Measurements from ENCODE around the gene ANKLE2.

ANKLE2 gene

GRCh38 chr12:132728502-132728901, 33.1 kb downstream of the ANKLE2 start:
- no peaks in the 10 kb centered on the region for H3K27me3 ChIP-seq (ENCODE audit: insufficient read depth, low read length)
- H3K9me3 ChIP-seq (ENCODE audit: insufficient read depth, low read depth, low read length), result peaks cover 6% of the 10 kb centered on the region; the same call in 1 of the 2 replicates
- no peak overlapping the region for H3K4me3 ChIP-seq (ENCODE audit: low read length)
- H3K9ac ChIP-seq (ENCODE audit: low read depth, low read length), result no peak overlapping the region
- 93% methylated on average over 7 of the region's 7 CpGs for WGBS
- no peaks in the 10 kb centered on the region for H3K4me1 ChIP-seq (ENCODE audit: insufficient read depth, low read length)
- no peak overlapping the region for H3K27ac ChIP-seq (ENCODE audit: low read depth, low read length)
- H3K36me3 ChIP-seq (ENCODE audit: insufficient read depth, low read length), result peaks cover 97% of the 10 kb centered on the region

GRCh38 chr12:132727091-132727794, 34.4 kb downstream of the ANKLE2 start:
- Histone ChIP-seq H3K36me3 (ENCODE audit: insufficient read depth, low read length) (peaks cover 95% of the 10 kb centered on the region), H3K9me3 (ENCODE audit: insufficient read depth, low read depth, low read length) (peaks cover 6% of the 10 kb centered on the region; the same call in 1 of the 2 replicates)

GRCh38 chr12:132726386-132726785, 35.2 kb downstream of the ANKLE2 start:
- WGBS, result 96% methylated on average over 12 of the region's 12 CpGs
- H3K9me3 ChIP-seq (ENCODE audit: insufficient read depth, low read depth, low read length), result peaks cover 6% of the 10 kb centered on the region; the same call in 1 of the 2 replicates
- H3K36me3 ChIP-seq (ENCODE audit: insufficient read depth, low read length), result peaks cover 93% of the 10 kb centered on the region
- no peaks in the 10 kb centered on the region for H3K4me1 ChIP-seq (ENCODE audit: insufficient read depth, low read length)
- no peaks in the 10 kb centered on the region for H3K27me3 ChIP-seq (ENCODE audit: insufficient read depth, low read length)
- H3K27ac ChIP-seq (ENCODE audit: low read depth, low read length), result no peak overlapping the region
- no peak overlapping the region for H3K9ac ChIP-seq (ENCODE audit: low read depth, low read length)
- H3K4me3 ChIP-seq (ENCODE audit: low read length), result no peak overlapping the region

More at GRCh38 chr12:132727091-132727794, 34.4 kb downstream of the ANKLE2 start:
- Histone ChIP-seq H3K4me1 (ENCODE audit: insufficient read depth, low read length) (no peaks in the 10 kb centered on the region), H3K9ac (ENCODE audit: low read depth, low read length) (no peak overlapping the region), H3K4me3 (ENCODE audit: low read length) (no peak overlapping the region), H3K27me3 (ENCODE audit: insufficient read depth, low read length) (no peaks in the 10 kb centered on the region), H3K27ac (ENCODE audit: low read depth, low read length) (no peak overlapping the region)
- 93% methylated on average over 37 of the region's 37 CpGs for WGBS

GRCh38 chr12:132724506-132725241, 37.0 kb downstream of the ANKLE2 start:
- peaks cover 2% of the 10 kb centered on the region; the same call in 1 of the 2 replicates for H3K9me3 ChIP-seq (ENCODE audit: insufficient read depth, low read depth, low read length)
- peaks cover 90% of the 10 kb centered on the region for H3K36me3 ChIP-seq (ENCODE audit: insufficient read depth, low read length)
- 93% methylated on average over 30 of the region's 30 CpGs for WGBS
- H3K4me1 ChIP-seq (ENCODE audit: insufficient read depth, low read length), result no peaks in the 10 kb centered on the region
- no peaks in the 10 kb centered on the region for H3K27me3 ChIP-seq (ENCODE audit: insufficient read depth, low read length)
- no peak overlapping the region for H3K27ac ChIP-seq (ENCODE audit: low read depth, low read length)
- no peak overlapping the region for H3K9ac ChIP-seq (ENCODE audit: low read depth, low read length)
- no peak overlapping the region for H3K4me3 ChIP-seq (ENCODE audit: low read length)

- Histone ChIP-seq H3K9me3 (ENCODE audit: insufficient read depth, low read depth, low read length) (no peaks in the 10 kb centered on the region), H3K4me1 (ENCODE audit: insufficient read depth, low read length) (no peaks in the 10 kb centered on the region), H3K36me3 (ENCODE audit: insufficient read depth, low read length) (peaks cover 93% of the 10 kb centered on the region), H3K9ac (ENCODE audit: low read depth, low read length) (no peak overlapping the region), H3K27me3 (ENCODE audit: insufficient read depth, low read length) (no peaks in the 10 kb centered on the region), H3K4me3 (ENCODE audit: low read length) (no peak overlapping the region), H3K27ac (ENCODE audit: low read depth, low read length) (no peak overlapping the region)
- 100% methylated on average over 2 of the region's 2 CpGs for WGBS
These were observed 37.9 kb downstream of the ANKLE2 start for GRCh38 chr12:132723764-132724140.

- Histone ChIP-seq H3K4me1 (ENCODE audit: insufficient read depth, low read length) (no peaks in the 10 kb centered on the region), H3K36me3 (ENCODE audit: insufficient read depth, low read length) (peaks cover 90% of the 10 kb centered on the region), H3K9me3 (ENCODE audit: insufficient read depth, low read depth, low read length) (no peaks in the 10 kb centered on the region), H3K27ac (ENCODE audit: low read depth, low read length) (no peak overlapping the region), H3K27me3 (ENCODE audit: insufficient read depth, low read length) (no peaks in the 10 kb centered on the region), H3K9ac (ENCODE audit: low read depth, low read length) (no peak overlapping the region), H3K4me3 (ENCODE audit: low read length) (no peak overlapping the region)
- 95% methylated on average over 30 of the region's 30 CpGs for WGBS
These were observed 38.4 kb downstream of the ANKLE2 start for GRCh38 chr12:132723015-132723763.

GRCh38 chr12:132720606-132721345, 40.9 kb downstream of the ANKLE2 start:
- WGBS, result 97% methylated on average over 25 of the region's 25 CpGs
- Histone ChIP-seq H3K4me3 (ENCODE audit: low read length) (no peak overlapping the region), H3K27me3 (ENCODE audit: insufficient read depth, low read length) (no peaks in the 10 kb centered on the region), H3K9ac (ENCODE audit: low read depth, low read length) (no peak overlapping the region), H3K9me3 (ENCODE audit: insufficient read depth, low read depth, low read length) (no peaks in the 10 kb centered on the region), H3K27ac (ENCODE audit: low read depth, low read length) (no peak overlapping the region), H3K4me1 (ENCODE audit: insufficient read depth, low read length) (no peaks in the 10 kb centered on the region), H3K36me3 (ENCODE audit: insufficient read depth, low read length) (peaks cover 85% of the 10 kb centered on the region)

- Histone ChIP-seq H3K9me3 (ENCODE audit: insufficient read depth, low read depth, low read length) (no peaks in the 10 kb centered on the region), H3K4me1 (ENCODE audit: insufficient read depth, low read length) (no peaks in the 10 kb centered on the region), H3K36me3 (ENCODE audit: insufficient read depth, low read length) (peaks cover 81% of the 10 kb centered on the region), H3K27me3 (ENCODE audit: insufficient read depth, low read length) (no peaks in the 10 kb centered on the region), H3K9ac (ENCODE audit: low read depth, low read length) (no peak overlapping the region), H3K27ac (ENCODE audit: low read depth, low read length) (no peak overlapping the region), H3K4me3 (ENCODE audit: low read length) (no peak overlapping the region)
- WGBS, result 94% methylated on average over 12 of the region's 12 CpGs
These were observed 41.7 kb downstream of the ANKLE2 start for GRCh38 chr12:132719954-132720324.

- Histone ChIP-seq H3K4me1 (ENCODE audit: insufficient read depth, low read length) (no peaks in the 10 kb centered on the region), H3K9me3 (ENCODE audit: insufficient read depth, low read depth, low read length) (no peaks in the 10 kb centered on the region), H3K27me3 (ENCODE audit: insufficient read depth, low read length) (no peaks in the 10 kb centered on the region), H3K27ac (ENCODE audit: low read depth, low read length) (no peak overlapping the region), H3K4me3 (ENCODE audit: low read length) (no peak overlapping the region), H3K36me3 (ENCODE audit: insufficient read depth, low read length) (peaks cover 81% of the 10 kb centered on the region), H3K9ac (ENCODE audit: low read depth, low read length) (no peak overlapping the region)
- WGBS, result 92% methylated on average over 31 of the region's 31 CpGs
These were observed 42.3 kb downstream of the ANKLE2 start for GRCh38 chr12:132719141-132719953.

- no peaks in the 10 kb centered on the region for H3K4me1 ChIP-seq (ENCODE audit: insufficient read depth, low read length)
- peaks cover 80% of the 10 kb centered on the region for H3K36me3 ChIP-seq (ENCODE audit: insufficient read depth, low read length)
- no peaks in the 10 kb centered on the region for H3K27me3 ChIP-seq (ENCODE audit: insufficient read depth, low read length)
- 95% methylated on average over 21 of the region's 21 CpGs for WGBS
- no peaks in the 10 kb centered on the region for H3K9me3 ChIP-seq (ENCODE audit: insufficient read depth, low read depth, low read length)
- H3K4me3 ChIP-seq (ENCODE audit: low read length), result no peak overlapping the region
- no peak overlapping the region for H3K27ac ChIP-seq (ENCODE audit: low read depth, low read length)
- H3K9ac ChIP-seq (ENCODE audit: low read depth, low read length), result no peak overlapping the region
These were observed 43.0 kb downstream of the ANKLE2 start for GRCh38 chr12:132718644-132719043.

All from HUES64 (cell line).